ENCODE measurements around the gene NIPSNAP2. TPM values are rescaled to one million over a fixed set of nuclear protein-coding genes. Genes with fewer than 3 reads are reported as not detected.
"Not testable (repeated sequence)": the region's sequence is repeated elsewhere in the genome, so short reads cannot be mapped to it uniquely, and the experiment has no call there.

Gene NIPSNAP2
- total RNA-seq, 1 donor from 2014 or later = 32.3 TPM

DNA sequence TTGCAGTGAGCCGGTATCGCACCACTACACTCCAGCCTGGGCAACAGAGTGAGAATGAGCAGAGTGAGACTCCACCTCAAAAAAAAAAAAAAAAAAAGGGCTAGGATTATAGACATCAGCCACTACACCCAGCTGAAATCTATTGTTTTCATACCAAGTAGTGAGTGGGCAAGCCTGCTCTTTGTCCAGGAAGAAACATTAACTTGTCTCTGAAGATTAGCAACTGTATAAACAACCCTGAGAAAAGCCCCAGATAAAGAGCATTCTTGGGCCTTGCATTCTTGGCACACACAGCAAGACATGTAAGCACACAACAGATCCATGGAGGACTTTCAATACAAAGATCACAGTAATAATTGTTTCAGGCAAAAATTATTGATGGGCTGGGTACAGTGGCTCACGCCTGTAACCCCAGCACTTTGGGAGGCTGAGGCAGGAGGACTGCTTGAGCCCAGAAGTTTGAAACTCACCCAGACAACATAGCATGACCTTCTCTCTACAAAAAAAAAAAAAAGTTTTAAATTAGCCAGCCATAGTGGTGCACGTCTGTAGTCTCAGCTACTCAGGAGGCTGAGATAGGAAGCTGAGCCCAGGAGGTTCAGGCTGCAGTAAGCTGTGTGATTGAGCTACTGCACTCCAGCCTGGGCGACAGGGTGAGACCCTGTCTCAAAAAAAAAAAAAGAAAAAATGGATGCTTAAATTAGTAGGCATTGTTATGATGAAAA lies 82.5 kb downstream of the NIPSNAP2 start:
- DNase-seq (ENCODE audit: low spot score) = peak; percentile 88

DNA sequence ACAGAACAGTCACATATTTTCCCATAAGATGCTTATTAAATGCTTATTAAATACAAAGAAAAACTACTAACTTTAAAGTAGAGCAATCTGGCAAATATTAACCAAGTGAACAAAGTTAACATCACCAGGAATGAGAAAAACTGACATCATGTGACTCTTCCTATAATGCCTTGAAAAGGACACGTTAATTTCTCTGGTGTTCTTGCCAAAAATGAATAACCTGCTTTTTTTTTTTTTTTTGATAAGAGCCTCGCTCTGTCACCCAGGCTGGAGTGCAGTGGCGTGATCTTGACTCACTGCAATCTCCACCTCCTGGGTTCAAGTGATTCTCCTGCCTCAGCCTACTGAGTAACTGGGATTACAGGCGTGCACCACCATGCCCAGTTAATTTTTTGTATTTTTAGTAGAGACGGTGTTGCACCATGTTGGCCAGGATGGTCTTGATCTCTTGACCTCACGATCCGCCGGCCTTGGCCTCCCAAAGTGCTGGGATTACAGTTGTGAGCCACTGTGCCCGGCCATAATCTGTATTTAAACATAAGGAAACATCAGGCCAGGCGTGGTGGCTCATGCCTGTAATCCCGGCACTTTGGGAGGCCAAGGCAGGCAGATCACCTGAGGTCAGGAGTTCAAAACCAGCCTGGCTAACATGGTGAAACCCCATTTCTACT lies 83.2 kb downstream of the NIPSNAP2 start:
- DNase-seq (ENCODE audit: low spot score) = not testable (repeated sequence)

DNA sequence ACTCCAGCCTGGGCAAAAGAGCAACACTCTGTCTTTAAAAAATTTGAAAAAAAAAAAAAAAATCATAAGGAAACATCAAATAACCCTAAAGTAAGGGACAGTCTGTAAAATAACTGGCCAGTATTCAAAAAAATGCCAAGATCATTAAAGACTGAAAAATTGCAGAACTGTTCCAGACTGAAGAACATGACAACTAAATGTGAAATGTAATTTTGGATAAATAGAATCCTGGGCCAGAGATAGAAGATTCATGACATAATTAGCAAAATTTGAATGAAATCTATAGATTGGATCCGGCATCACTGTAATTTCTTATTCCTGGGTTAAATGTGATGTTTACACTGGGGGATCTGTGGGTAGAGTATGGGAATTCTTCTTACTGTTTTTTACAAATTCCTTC lies 83.9 kb downstream of the NIPSNAP2 start:
- DNase-seq (ENCODE audit: low spot score) = peak; percentile 40

DNA sequence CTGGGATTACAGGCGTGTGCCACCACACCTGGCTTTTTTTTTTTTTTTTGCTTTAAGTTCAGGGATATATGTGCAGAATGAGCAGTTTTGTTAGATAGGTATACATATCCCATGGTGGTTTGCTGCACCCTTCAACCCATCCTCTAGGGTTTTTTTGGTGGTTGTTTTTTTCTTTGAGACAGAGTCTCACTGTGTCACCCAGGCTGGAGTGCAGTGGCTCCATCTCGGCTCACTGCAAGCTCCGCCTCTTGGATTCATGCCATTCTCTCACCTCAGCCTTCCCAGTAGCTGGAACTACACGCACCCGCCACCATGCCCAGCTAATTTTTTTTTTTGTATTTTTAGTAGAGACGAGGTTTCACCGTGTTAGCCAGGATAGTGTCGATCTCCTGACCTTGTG lies 84.4 kb downstream of the NIPSNAP2 start:
- DNase-seq (ENCODE audit: low spot score) = not testable (repeated sequence)

Other genes starting within 250 kb of the NIPSNAP2 start
- gene SEPTIN14, start 101.8 kb upstream of the NIPSNAP2 start, total RNA-seq (ENCODE audit: insufficient read depth, low replicate concordance) = 0.72 TPM
- gene ZNF713, start 77.1 kb upstream of the NIPSNAP2 start, total RNA-seq (ENCODE audit: insufficient read depth, low replicate concordance) = 6.7 TPM
- gene MRPS17, start 12.7 kb upstream of the NIPSNAP2 start, total RNA-seq (ENCODE audit: insufficient read depth, low replicate concordance) = 22.1 TPM
- gene PSPH, start 86.9 kb downstream of the NIPSNAP2 start, total RNA-seq (ENCODE audit: insufficient read depth, low replicate concordance) = 26.0 TPM
- gene CCT6A, start 87.2 kb downstream of the NIPSNAP2 start, total RNA-seq (ENCODE audit: insufficient read depth, low replicate concordance) = 148 TPM
- gene SUMF2, start 99.7 kb downstream of the NIPSNAP2 start, total RNA-seq (ENCODE audit: insufficient read depth, low replicate concordance) = 104 TPM
- gene PHKG1, start 128.4 kb downstream of the NIPSNAP2 start, total RNA-seq (ENCODE audit: insufficient read depth, low replicate concordance) = 2.4 TPM
- 219 TPM for gene CHCHD2, start 141.9 kb downstream of the NIPSNAP2 start, total RNA-seq (ENCODE audit: insufficient read depth, low replicate concordance)
- gene NUPR2, start 151.8 kb downstream of the NIPSNAP2 start, total RNA-seq (ENCODE audit: insufficient read depth, low replicate concordance) = not detected